Measurements from ENCODE around the gene MUC4.
"Not testable (repeated sequence)": the region's sequence is repeated elsewhere in the genome, so short reads cannot be mapped to it uniquely, and the experiment has no call there.

- not testable (repeated sequence) for TF ChIP-seq POLR2A (IDR thresholded peaks at IDR 0.05; ENCODE audit: low read depth, low read length); POLR2AphosphoS5 (IDR thresholded peaks at IDR 0.05; ENCODE audit: low read depth, low read length); SPI1 (IDR thresholded peaks at IDR 0.05; ENCODE audit: low read depth, low read length); TAF1 (IDR thresholded peaks at IDR 0.05; ENCODE audit: low read depth, low read length); PAX5 (IDR thresholded peaks at IDR 0.05; ENCODE audit: insufficient read depth, low read length, severe bottlenecking)
Observed at GRCh38 chr3:195712535-195712910, 99.2 kb downstream of the MUC4 start.

Data from GM12891 (cell line).